GM12891 (cell line): Measurements from ENCODE around the gene LIMA1.

Experiments
- DNase-seq: peaks from one replicate; pipeline ENCODE4 v3.0.0; 2011; ENCODE audit warnings: low spot score; ENCODE audit not compliant: insufficient read length
- FAIRE-seq: peaks from 2 replicates; lab custom pipeline; 2011; peaks lifted over from hg19 to GRCh38; lab: Jason Lieb, UNC
- PAX5 ChIP-seq: IDR thresholded peaks from 2 replicates; pipeline ENCODE4 v1.6.1; 2011; ENCODE audit warnings: low read length, moderate library complexity, mild to moderate bottlenecking; ENCODE audit not compliant: insufficient read depth, severe bottlenecking
- POLR2A ChIP-seq: IDR thresholded peaks from 2 replicates; pipeline ENCODE4 v1.6.1; 2011; ENCODE audit warnings: low read depth, low read length, control low read depth
- POLR2AphosphoS5 ChIP-seq: IDR thresholded peaks from 2 replicates; pipeline ENCODE4 v1.6.1; 2011; ENCODE audit warnings: low read depth, low read length, control low read depth
- POU2F2 ChIP-seq: IDR thresholded peaks from 2 replicates; pipeline ENCODE4 v1.6.1; 2011; ENCODE audit warnings: low read depth, mild to moderate bottlenecking, control low read depth, low read length, moderate library complexity
- SPI1 ChIP-seq: IDR thresholded peaks from 2 replicates; pipeline ENCODE4 v1.6.1; 2011; ENCODE audit warnings: low read depth, low read length, control low read depth
- TAF1 ChIP-seq: IDR thresholded peaks from 2 replicates; pipeline ENCODE4 v1.6.1; 2011; ENCODE audit warnings: low read depth, low read length, control low read depth

Gene LIMA1

GRCh38 chr12:50201987-50202521 is 81.3 kb downstream of the LIMA1 start:
- TF ChIP-seq POU2F2 (no peak), SPI1 (no peak), PAX5 (no peak), TAF1 (no peak), POLR2AphosphoS5 (no peak), POLR2A (no peak)
- FAIRE-seq (no peak), DNase-seq (no peak)

- no peak for TF ChIP-seq PAX5
- no peak for TF ChIP-seq TAF1
- no peak for TF ChIP-seq POLR2A
- TF ChIP-seq SPI1 = no peak
- no peak for TF ChIP-seq POLR2AphosphoS5
- no peak for TF ChIP-seq POU2F2
- DNase-seq (no peak), FAIRE-seq (no peak)
Measured at GRCh38 chr12:50200552-50201273, 82.6 kb downstream of the LIMA1 start.

GRCh38 chr12:50198829-50199228 is 84.5 kb downstream of the LIMA1 start:
- no peak for TF ChIP-seq PAX5
- no peak for TF ChIP-seq POLR2AphosphoS5
- TF ChIP-seq TAF1 = no peak
- no peak for TF ChIP-seq SPI1
- no peak for TF ChIP-seq POU2F2
- TF ChIP-seq POLR2A = no peak
- no peak for DNase-seq
- no peak for FAIRE-seq

GRCh38 chr12:50197297-50197727 is 86.0 kb downstream of the LIMA1 start:
- DNase-seq (no peak), FAIRE-seq (no peak)
- TF ChIP-seq SPI1 (no peak), PAX5 (no peak), POLR2AphosphoS5 (no peak), POLR2A (no peak), TAF1 (no peak), POU2F2 (no peak)

- no peak for FAIRE-seq
- no peak for TF ChIP-seq PAX5
- TF ChIP-seq POLR2A = no peak
- no peak for TF ChIP-seq POU2F2
- TF ChIP-seq TAF1 = no peak
- TF ChIP-seq POLR2AphosphoS5 = no peak
- no peak for TF ChIP-seq SPI1
- no peak for DNase-seq
Measured at GRCh38 chr12:50196537-50196936, 86.8 kb downstream of the LIMA1 start.

DNA sequence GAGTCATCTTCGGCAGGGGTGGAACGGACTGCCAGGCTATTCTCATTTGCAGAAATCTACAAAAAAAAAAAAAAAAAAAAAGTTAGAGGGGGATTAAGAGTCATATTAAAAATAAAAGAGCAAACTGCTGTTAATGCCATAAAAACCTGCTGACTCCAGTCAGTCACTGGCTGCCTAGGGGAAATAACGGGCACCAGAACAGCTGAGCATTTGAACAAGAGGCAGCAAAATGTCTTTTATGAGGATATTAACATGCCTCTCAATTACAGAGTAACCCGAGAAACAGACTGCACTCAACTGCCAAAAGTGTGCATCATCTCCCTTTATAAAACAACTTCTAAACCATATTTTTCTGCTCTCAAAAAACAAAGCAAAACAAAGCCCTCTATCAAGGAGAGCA is 87.5 kb downstream of the LIMA1 start:
- FAIRE-seq = no peak
- no peak for DNase-seq
- no peak for TF ChIP-seq POU2F2
- no peak for TF ChIP-seq SPI1
- no peak for TF ChIP-seq PAX5
- no peak for TF ChIP-seq POLR2A
- no peak for TF ChIP-seq TAF1
- TF ChIP-seq POLR2AphosphoS5 = no peak

DNA sequence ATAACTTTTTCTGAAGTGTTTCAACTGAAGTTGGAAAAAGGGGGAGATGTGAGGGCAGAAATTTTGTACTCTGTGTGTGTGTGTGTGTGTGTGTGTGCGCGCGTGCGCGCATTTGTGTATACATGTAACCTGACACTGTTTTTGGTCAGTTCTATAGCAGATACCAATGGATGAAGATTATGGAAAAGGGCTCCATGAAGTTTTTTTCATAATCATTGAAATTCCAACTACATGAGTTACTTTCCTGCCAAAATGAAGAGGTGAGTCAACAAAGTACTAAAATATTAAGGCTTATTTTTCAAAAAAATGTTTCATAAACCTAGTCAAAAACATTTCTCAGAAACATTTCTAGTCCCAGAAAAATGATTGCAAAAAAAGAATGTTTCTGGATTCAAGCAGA is 90.4 kb downstream of the LIMA1 start:
- no peak for DNase-seq

GRCh38 chr12:50192236-50192635 is 91.1 kb downstream of the LIMA1 start:
- DNase-seq = no peak
- TF ChIP-seq TAF1 (no peak), POLR2AphosphoS5 (no peak), POLR2A (no peak), PAX5 (no peak), POU2F2 (no peak), SPI1 (no peak)
- FAIRE-seq = no peak

More for the DNA sequence above, 90.4 kb downstream of the LIMA1 start:
- FAIRE-seq = no peak
- no peak for TF ChIP-seq POLR2AphosphoS5
- TF ChIP-seq TAF1 = no peak
- TF ChIP-seq SPI1 = no peak
- TF ChIP-seq POU2F2 = no peak
- TF ChIP-seq PAX5 = no peak
- no peak for TF ChIP-seq POLR2A

DNA sequence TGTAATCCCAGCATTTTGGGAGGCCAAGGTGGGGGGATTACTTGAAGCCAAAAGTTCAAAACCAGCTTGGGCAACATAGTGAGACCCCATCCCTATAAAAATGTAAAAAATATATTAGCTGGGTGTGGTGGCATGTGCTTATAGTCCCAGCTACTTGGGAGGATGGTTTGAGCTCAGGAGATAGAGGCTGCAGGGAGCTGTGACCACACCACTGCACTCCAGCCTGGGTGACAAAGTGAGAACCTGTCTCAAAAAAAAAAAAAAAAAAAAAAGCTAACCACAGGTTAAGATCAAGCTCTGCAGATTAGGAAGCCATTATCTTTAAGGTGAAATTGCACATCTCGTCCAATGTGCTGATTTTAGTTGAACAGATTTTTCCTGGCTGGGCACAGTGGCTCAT is 92.5 kb downstream of the LIMA1 start:
- TF ChIP-seq SPI1 = no peak
- TF ChIP-seq POLR2A = no peak
- TF ChIP-seq POU2F2 = no peak
- no peak for TF ChIP-seq PAX5
- TF ChIP-seq TAF1 = no peak
- no peak for TF ChIP-seq POLR2AphosphoS5
- FAIRE-seq = no peak
- DNase-seq = no peak

DNA sequence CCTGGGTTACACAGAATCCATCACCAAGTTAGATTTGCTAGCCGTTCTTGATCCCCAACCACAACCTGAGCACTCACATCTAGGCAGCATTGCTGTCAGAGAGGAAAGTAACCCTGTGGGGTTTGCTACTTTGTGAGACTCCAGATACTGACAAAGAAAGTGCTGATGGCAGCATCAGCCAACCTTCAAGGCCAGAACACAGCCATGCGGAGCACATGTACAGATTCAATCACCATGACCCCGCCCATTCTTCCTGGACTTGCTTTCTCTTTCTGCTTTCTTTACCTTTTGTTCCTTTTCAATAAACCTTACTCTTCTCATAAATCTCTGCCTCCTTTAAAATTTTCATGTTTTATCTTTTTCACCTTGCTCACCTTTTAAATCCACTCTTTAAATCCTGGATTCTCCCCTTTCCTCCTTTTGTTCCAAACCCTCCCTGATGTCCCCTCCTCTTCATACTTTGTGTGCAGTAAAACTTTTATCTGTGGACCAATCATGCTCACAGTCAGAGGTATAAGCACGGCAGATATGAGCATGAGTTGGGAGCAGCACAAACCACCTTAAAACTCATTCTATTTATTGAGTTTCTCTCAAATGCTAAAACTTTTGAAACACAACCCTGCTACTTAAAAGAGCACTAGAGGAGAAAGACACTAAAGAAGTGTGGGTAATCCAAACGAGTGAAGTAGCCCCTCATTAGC is 94.3 kb downstream of the LIMA1 start:
- FAIRE-seq = peak; percentile 51
- TF ChIP-seq POLR2AphosphoS5 (no peak), PAX5 (no peak), SPI1 (no peak), POLR2A (no peak), POU2F2 (no peak), TAF1 (no peak)

More for the DNA sequence above, 94.3 kb downstream of the LIMA1 start:
- no peak for DNase-seq
